H1 (cell line): Measurements from ENCODE around the gene SKAP2. TPM values are rescaled to one million over a fixed set of nuclear protein-coding genes. Genes with fewer than 3 reads are reported as not detected.

Experiments
- CTCF ChIA-PET: fragments of 300-600 bp; sonication (Branson Sonifier 250); formaldehyde crosslinking; loops from one replicate; lab custom pipeline; 2021; ENCODE audit not compliant: partially characterized antibody; lab: Charles Lee
- POLR2A ChIA-PET: fragments of 300-600 bp; sonication (Branson Sonifier 250); formaldehyde crosslinking; loops from one replicate; lab custom pipeline; 2021; ENCODE audit warnings: inconsistent platforms; ENCODE audit not compliant: partially characterized antibody; lab: Charles Lee
- DNase-seq, 2 experiments: peaks; one replicate each; pipeline versions ENCODE4 v3.0.0 to v3.0.0-alpha.2; 2010 to 2022; ENCODE audit warnings: low spot score in 2 of 2, low read depth in 1 of 2, mixed read lengths in 1 of 2
- FAIRE-seq: peaks from 2 replicates; lab custom pipeline; 2011; peaks lifted over from hg19 to GRCh38; lab: Jason Lieb, UNC
- H2AFZ ChIP-seq: 2 replicates; pipeline ENCODE4 v1.8.1; 2012; ENCODE audit warnings: low read length, inconsistent platforms
- H2AK5ac ChIP-seq: 2 replicates; pipeline ENCODE4 v1.6.1; 2013; ENCODE audit warnings: low read depth, low read length
- H2BK120ac ChIP-seq: replicated peaks from 2 replicates; pipeline ENCODE3; 2013; ENCODE audit warnings: low read depth, low read length, inconsistent platforms
- H2BK12ac ChIP-seq: 2 replicates; pipeline ENCODE4 v1.6.1; 2013; ENCODE audit warnings: low read depth, low read length
- H2BK15ac ChIP-seq: 2 replicates; pipeline ENCODE4 v1.6.1; 2013; ENCODE audit warnings: low read length
- H2BK20ac ChIP-seq: 2 replicates; pipeline ENCODE4 v1.6.1; 2013; ENCODE audit warnings: low read length
- H2BK5ac ChIP-seq: 2 replicates; pipeline ENCODE4 v1.6.1; 2013; ENCODE audit warnings: low read depth, low read length
- H3K14ac ChIP-seq: 2 replicates; pipeline ENCODE4 v1.6.1; 2013; ENCODE audit warnings: inconsistent platforms; ENCODE audit not compliant: insufficient read length
- H3K18ac ChIP-seq: 2 replicates; pipeline ENCODE4 v1.6.1; 2013; ENCODE audit warnings: low read length; ENCODE audit errors: extremely low read depth
- H3K23ac ChIP-seq: 2 replicates; pipeline ENCODE4 v1.6.1; 2013; ENCODE audit warnings: inconsistent platforms; ENCODE audit not compliant: insufficient read length
- H3K23me2 ChIP-seq: 2 replicates; pipeline ENCODE4 v1.6.1; 2013; ENCODE audit warnings: low read depth, low read length
- H3K27ac ChIP-seq: 2 replicates; pipeline ENCODE4 v1.6.1; 2011; ENCODE audit warnings: low read depth, low read length, inconsistent platforms
- H3K27me3 ChIP-seq, 4 experiments: replicated peaks in 1 of 4; 1 replicate in 1 of 4; 2 replicates in 3 of 4; pipeline versions ENCODE4 v1.6.1 to v1.8.1; 2011 to 2013; ENCODE audit warnings: low read length in 3 of 4, mild to moderate bottlenecking in 3 of 4, inconsistent platforms in 2 of 4, mixed read lengths in 2 of 4, moderate library complexity in 1 of 4; ENCODE audit not compliant: control insufficient read depth in 3 of 4, insufficient read depth in 3 of 4; ENCODE audit errors: extremely low read depth in 1 of 4
- H3K36me3 ChIP-seq, 4 experiments: 2 replicates each; pipeline versions ENCODE4 v1.6.1 to v1.8.1; 2011 to 2013; ENCODE audit warnings: mild to moderate bottlenecking in 4 of 4, low read length in 3 of 4, moderate library complexity in 2 of 4, control low read depth in 1 of 4, inconsistent platforms in 1 of 4; ENCODE audit not compliant: insufficient read depth in 4 of 4, control insufficient read depth in 2 of 4
- H3K4ac ChIP-seq: replicated peaks from 2 replicates; pipeline ENCODE3; 2013; ENCODE audit warnings: low read length, low read depth, mixed read lengths, inconsistent platforms; ENCODE audit not compliant: insufficient read length
- H3K4me1 ChIP-seq, 4 experiments: replicated peaks in 1 of 4; 1 replicate in 1 of 4; 2 replicates in 3 of 4; pipeline versions ENCODE4 v1.6.1 to v1.8.1; 2011 to 2013; ENCODE audit warnings: low read length in 3 of 4, inconsistent platforms in 2 of 4, mixed read lengths in 1 of 4; ENCODE audit not compliant: insufficient read depth in 4 of 4, control insufficient read depth in 3 of 4
- H3K4me2 ChIP-seq, 2 experiments: 2 replicates each; pipeline versions ENCODE4 v1.6.1 to v1.8.1; 2011 to 2013; ENCODE audit warnings: low read depth in 2 of 2, low read length in 2 of 2, control low read depth in 1 of 2, inconsistent platforms in 1 of 2, mild to moderate bottlenecking in 1 of 2; ENCODE audit not compliant: insufficient read depth in 1 of 2
- H3K4me3 ChIP-seq, 4 experiments: fragments of 200-600, 300-600 bp in 1 of 4; sonication (generic), shearing (Covaris generic), sonication (Bioruptor Twin) in 1 of 4; 2 replicates each; pipeline versions ENCODE4 v1.5.1 to v1.8.1; 2011 to 2016; ENCODE audit warnings: low read length in 4 of 4, low read depth in 3 of 4, control low read depth in 2 of 4, inconsistent platforms in 2 of 4, mild to moderate bottlenecking in 2 of 4, mixed read lengths in 1 of 4, moderate library complexity in 1 of 4; ENCODE audit not compliant: insufficient read depth in 2 of 4; ENCODE audit errors: extremely low read depth in 1 of 4
- H3K56ac ChIP-seq: replicated peaks from 2 replicates; pipeline ENCODE3; 2013; ENCODE audit warnings: low read depth, mild to moderate bottlenecking, mixed read lengths, low read length, inconsistent platforms; ENCODE audit not compliant: insufficient read length
- H3K79me1 ChIP-seq: 2 replicates; pipeline ENCODE4 v1.6.1; 2013; ENCODE audit warnings: low read depth, low read length, control low read depth
- H3K79me2 ChIP-seq, 2 experiments: 2 replicates each; pipeline versions ENCODE4 v1.6.1 to v1.8.1; 2012 to 2013; ENCODE audit warnings: low read length in 2 of 2, mild to moderate bottlenecking in 2 of 2, inconsistent platforms in 1 of 2; ENCODE audit not compliant: insufficient read depth in 2 of 2, control insufficient read depth in 1 of 2
- H3K9ac ChIP-seq, 4 experiments: replicated peaks in 1 of 4; 1 replicate in 1 of 4; 2 replicates in 3 of 4; pipeline versions ENCODE4 v1.6.1 to v1.8.1; 2011 to 2013; ENCODE audit warnings: low read depth in 3 of 4, low read length in 3 of 4, control low read depth in 2 of 4, mild to moderate bottlenecking in 2 of 4, moderate library complexity in 2 of 4, inconsistent platforms in 1 of 4; ENCODE audit errors: extremely low read depth in 1 of 4
- H3K9me3 ChIP-seq, 2 experiments: 2 replicates each; pipeline versions ENCODE4 v1.6.1 to v1.8.1; 2012 to 2013; ENCODE audit warnings: mild to moderate bottlenecking in 2 of 2, moderate library complexity in 2 of 2, control low read depth in 1 of 2, inconsistent platforms in 1 of 2, low read depth in 1 of 2, low read length in 1 of 2, mixed read lengths in 1 of 2; ENCODE audit not compliant: insufficient read depth in 2 of 2
- H4K20me1 ChIP-seq, 2 experiments: replicated peaks in 1 of 2; 2 replicates each; pipeline versions ENCODE3 to v1.8.1; 2011 to 2013; ENCODE audit warnings: inconsistent platforms in 2 of 2, low read length in 2 of 2, mild to moderate bottlenecking in 1 of 2; ENCODE audit not compliant: insufficient read depth in 2 of 2, control insufficient read depth in 1 of 2
- H4K5ac ChIP-seq: 2 replicates; pipeline ENCODE4 v1.6.1; 2013; ENCODE audit warnings: low read length, low read depth, mixed read lengths, inconsistent platforms; ENCODE audit not compliant: insufficient read length
- H4K8ac ChIP-seq: 2 replicates; pipeline ENCODE4 v1.8.0; 2013; ENCODE audit warnings: mild to moderate bottlenecking, moderate library complexity, low read length, inconsistent platforms; ENCODE audit not compliant: insufficient read depth; ENCODE audit errors: extremely low read depth
- H4K91ac ChIP-seq: replicated peaks from 2 replicates; pipeline ENCODE3; 2013; ENCODE audit warnings: low read length, mixed read lengths, inconsistent platforms; ENCODE audit not compliant: insufficient read length
- BCL11A ChIP-seq, 2 experiments: IDR thresholded peaks; one replicate each; pipeline ENCODE4 v1.6.1; 2011; ENCODE audit warnings: low read depth in 2 of 2, low read length in 2 of 2, mild to moderate bottlenecking in 2 of 2
- BRCA1 ChIP-seq: IDR thresholded peaks from 2 replicates; pipeline ENCODE4 v1.6.1; 2012; ENCODE audit warnings: low read depth, low read length, improper control_type of control experiment
- CBX5 ChIP-seq: fragments of 300-800, 300-1000 bp; sonication (generic); IDR thresholded peaks from 2 replicates; pipeline ENCODE4 v1.7.1; 2016; ENCODE audit warnings: antibody characterized with exemption, low read length, low read depth
- CBX8 ChIP-seq: fragments of 300-800, 300-1000 bp; sonication (generic); IDR thresholded peaks from 2 replicates; pipeline ENCODE4 v1.7.1; 2016; ENCODE audit warnings: low read depth, low read length, borderline replicate concordance
- CEBPB ChIP-seq: IDR thresholded peaks from 2 replicates; pipeline ENCODE4 v1.6.1; 2012; ENCODE audit warnings: low read depth, low read length
- EGR1 ChIP-seq: IDR thresholded peaks from 2 replicates; pipeline ENCODE4 v1.6.1; 2011; ENCODE audit warnings: low read depth, low read length, borderline replicate concordance
- HDAC2 ChIP-seq, 2 experiments: fragments of 300-600 bp in 1 of 2; sonication (generic) in 1 of 2; IDR thresholded peaks; 2 replicates each; pipeline ENCODE4 v1.6.1; 2011 to 2012; ENCODE audit warnings: low read depth in 2 of 2, low read length in 2 of 2, mild to moderate bottlenecking in 2 of 2, moderate library complexity in 2 of 2, borderline replicate concordance in 1 of 2, inconsistent platforms in 1 of 2
- JUND ChIP-seq: IDR thresholded peaks from 2 replicates; pipeline ENCODE4 v1.6.1; 2011; ENCODE audit warnings: mild to moderate bottlenecking, improper control_type of control experiment, low read length
- KDM1A ChIP-seq: fragments of 200-600, 300-600 bp; sonication (generic); IDR thresholded peaks from 2 replicates; pipeline ENCODE4 v1.7.1; 2016; ENCODE audit warnings: mild to moderate bottlenecking, low read length, borderline replicate concordance
- MAFK ChIP-seq: IDR thresholded peaks from 2 replicates; pipeline ENCODE4 v1.6.1; 2012; ENCODE audit warnings: low read depth, mild to moderate bottlenecking, improper control_type of control experiment, low read length
- NANOG ChIP-seq: IDR thresholded peaks from 2 replicates; pipeline ENCODE4 v1.6.1; 2011; ENCODE audit warnings: low read length, low read depth, mild to moderate bottlenecking, inconsistent platforms; ENCODE audit not compliant: insufficient read depth, poor library complexity, severe bottlenecking
- RBBP5 ChIP-seq: IDR thresholded peaks from 2 replicates; pipeline ENCODE4 v1.7.1; 2012; ENCODE audit warnings: low read depth, mild to moderate bottlenecking, inconsistent platforms, low read length, moderate library complexity, borderline replicate concordance
- RNF2 ChIP-seq: fragments of 200-900, 300-1000 bp; sonication (generic); IDR thresholded peaks from 2 replicates; pipeline ENCODE4 v1.7.1; 2016; ENCODE audit warnings: borderline replicate concordance, low read depth, mild to moderate bottlenecking, antibody characterized with exemption, low read length; ENCODE audit not compliant: poor library complexity, severe bottlenecking; ENCODE audit errors: missing control alignments
- SRF ChIP-seq: IDR thresholded peaks from 2 replicates; pipeline ENCODE4 v1.6.1; 2011; ENCODE audit warnings: mild to moderate bottlenecking, low read depth, low read length, moderate library complexity
- WGBS, 2 experiments: shearing (Covaris generic) in 1 of 2; methylation state at CpG; one replicate each; pipeline versions ENCODE4 v1.1.6 to v1.1.7; 2013 to 2015; ENCODE audit warnings: low lambda C conversion rate in 2 of 2, mixed read lengths in 2 of 2, inconsistent platforms in 1 of 2, low coverage in 1 of 2, missing lambda C conversion rate in 1 of 2; ENCODE audit not compliant: insufficient replicate concordance in 2 of 2, insufficient coverage in 1 of 2, insufficient read length in 1 of 2; ENCODE audit errors: extremely low coverage in 1 of 2, missing lambda C conversion rate in 1 of 2; 5-methylcytosine and 5-hydroxymethylcytosine counted together
- polyA plus RNA-seq, 7 experiments: library from polyadenylated mRNA; depleted of rRNA in 3 of 7; stranded (reverse) in 5 of 7; unstranded in 2 of 7; fragments of >200 nt in 5 of 7; fragments of 200-250 nt in 2 of 7; gene quantifications; 1 replicate in 5 of 7; 2 replicates in 1 of 7; 4 replicates in 1 of 7; pipeline versions ENCODE4 v1.2.1 to v1.2.3, GENCODE V29; 2011 to 2013; ENCODE audit warnings: missing spikeins in 2 of 7, mixed read lengths in 2 of 7
- total RNA-seq: library from RNA; stranded (reverse); fragmentation: NEBNext Ultra II Directional; extraction: Animal tissue kit (Norgen Biotek cat#: 25700); gene quantifications from 2 replicates; pipeline ENCODE4 v1.2.1, GENCODE V29; 2021

The SKAP2 gene
- total and polyA plus RNA-seq, 2 of the 8 experiments (the other 6 are each of a cell fraction or from before 2014, with no cell fraction given): 0.53 to 5.1 TPM

GRCh38 chr7:26648554-26648953 is 215.8 kb downstream of the SKAP2 start:
- no peaks in the 10 kb centered on the region for H3K9me3 ChIP-seq
- TF ChIP-seq SRF (no peak), KDM1A (no peak), CBX5 (no peak), EGR1 (no peak), NANOG (no peak), JUND (no peak), BRCA1 (no peak), HDAC2 (IDR thresholded peaks at IDR 0.05; ENCODE audit: borderline replicate concordance in 1 of 2, low read depth in 2 of 2, low read length in 2 of 2) (no peak), RNF2 (no peak), CEBPB (no peak), MAFK (no peak), CBX8 (no peak), RBBP5 (no peak), BCL11A (IDR thresholded peaks at IDR 0.05; ENCODE audit: low read depth in 2 of 2, low read length in 2 of 2) (no peak)
- H2BK120ac ChIP-seq: no peak overlapping the region
- no peak overlapping the region for H4K8ac ChIP-seq
- no peak overlapping the region for H2AK5ac ChIP-seq
- POLR2A ChIA-PET: no interaction called here
- H3K18ac ChIP-seq: no peak overlapping the region
- H3K9ac ChIP-seq: no peak overlapping the region
- H2BK15ac ChIP-seq: no peak overlapping the region
- no peak for FAIRE-seq
- no peaks in the 10 kb centered on the region for H3K79me2 ChIP-seq
- H3K79me1 ChIP-seq: no peaks in the 10 kb centered on the region
- no peak overlapping the region for H2BK12ac ChIP-seq
- no peak overlapping the region for H3K27ac ChIP-seq
- no peak overlapping the region for H4K5ac ChIP-seq
- no peak overlapping the region for H3K23ac ChIP-seq
- no peaks in the 10 kb centered on the region; a peak in 1 of 7 replicates for H3K4me1 ChIP-seq
- no peak overlapping the region for H3K4me2 ChIP-seq
- H4K20me1 ChIP-seq: no peaks in the 10 kb centered on the region
- H2BK5ac ChIP-seq: no peak overlapping the region
- no peak overlapping the region for H2AFZ ChIP-seq
- H3K23me2 ChIP-seq: no peaks in the 10 kb centered on the region
- no peak for DNase-seq
- CTCF ChIA-PET: interaction anchor here (0.7 to 1.4 kb wide), 2 partner anchors 27 to 279 kb away, joined by 3 to 4 read pairs; no protein-coding TSS in a partner anchor
- H2BK20ac ChIP-seq: no peak overlapping the region
- no peak overlapping the region for H3K4ac ChIP-seq
- H3K56ac ChIP-seq: no peak overlapping the region
- no peak overlapping the region for H4K91ac ChIP-seq
- 91% methylated on average over 2 of the region's 2 CpGs; no CpG with 5 or more reads in 1 of the 2 experiments for WGBS, 2 experiments
- H3K4me3 ChIP-seq: no peak overlapping the region
- no peaks in the 10 kb centered on the region for H3K27me3 ChIP-seq
- no peaks in the 10 kb centered on the region for H3K36me3 ChIP-seq
- H3K14ac ChIP-seq: no peak overlapping the region
